ENCODE data around the gene TNS1. TPM values are rescaled to one million over a fixed set of nuclear protein-coding genes. Genes with fewer than 3 reads are reported as not detected.

Gene TNS1
- total RNA-seq, 4 donors from 2014 or later, result 57.7 to 120 (median 95.7) TPM

GRCh38 chr2:217981971-217982370 lies 20.8 kb downstream of the TNS1 start:
- no peak for DNase-seq (ENCODE audit: low spot score in 2 of 2)
- intact Hi-C loops (cut with DNase I; ENCODE audit: low total_unique reads), result no loop called here
- no peak for TF ChIP-seq POLR2A (IDR thresholded peaks at IDR 0.05)
- no peak for TF ChIP-seq CTCF (IDR thresholded peaks at IDR 0.05)
- no peak overlapping the region for H3K4me3 ChIP-seq (ENCODE audit: low read depth, poor library complexity, severe bottlenecking)
- 77 to 100% methylated on average over 2 of the region's 2 CpGs for WGBS, 2 donors

GRCh38 chr2:217981084-217981730 lies 21.6 kb downstream of the TNS1 start:
- no peak for TF ChIP-seq CTCF (IDR thresholded peaks at IDR 0.05)
- TF ChIP-seq POLR2A (IDR thresholded peaks at IDR 0.05), result no peak
- intact Hi-C loops (cut with DNase I; ENCODE audit: low total_unique reads), result no loop called here
- DNase-seq (ENCODE audit: low spot score in 2 of 2), result no peak
- WGBS, 2 donors, result 57 to 61% methylated on average over 5 of the region's 5 CpGs
- H3K4me3 ChIP-seq (ENCODE audit: low read depth, poor library complexity, severe bottlenecking), result no peak overlapping the region

- H3K4me3 ChIP-seq (ENCODE audit: low read depth, poor library complexity, severe bottlenecking), result no peak overlapping the region
- WGBS, 2 donors, result 58 to 70% methylated on average over 6 of the region's 6 CpGs
- no peak for TF ChIP-seq CTCF (IDR thresholded peaks at IDR 0.05)
- TF ChIP-seq POLR2A (IDR thresholded peaks at IDR 0.05), result no peak
- no peak for DNase-seq (ENCODE audit: low spot score in 2 of 2)
- intact Hi-C loops (cut with DNase I; ENCODE audit: low total_unique reads), result no loop called here
Observed at GRCh38 chr2:217980591-217980990, 22.2 kb downstream of the TNS1 start.

- no peak overlapping the region for H3K4me3 ChIP-seq (ENCODE audit: low read depth, poor library complexity, severe bottlenecking)
- WGBS, 2 donors, result 33 to 36% methylated on average over 5 of the region's 5 CpGs
- TF ChIP-seq POLR2A (IDR thresholded peaks at IDR 0.05), result no peak
- TF ChIP-seq CTCF (IDR thresholded peaks at IDR 0.05), result no peak
- intact Hi-C loops (cut with DNase I; ENCODE audit: low total_unique reads), result no loop called here
- DNase-seq (ENCODE audit: low spot score in 2 of 2), result peak; percentile 82 to 95
Observed at GRCh38 chr2:217980036-217980435, 22.8 kb downstream of the TNS1 start.

- 42 to 43% methylated on average over 10 of the region's 10 CpGs for WGBS, 2 donors
- no peak for TF ChIP-seq POLR2A (IDR thresholded peaks at IDR 0.05)
- no peak for TF ChIP-seq CTCF (IDR thresholded peaks at IDR 0.05)
- intact Hi-C loops (cut with DNase I; ENCODE audit: low total_unique reads), result no loop called here
- no peak overlapping the region for H3K4me3 ChIP-seq (ENCODE audit: low read depth, poor library complexity, severe bottlenecking)
- no peak for DNase-seq (ENCODE audit: low spot score in 2 of 2)
Observed at GRCh38 chr2:217979151-217979811, 23.5 kb downstream of the TNS1 start.

Measured in lower leg skin (tissue), 4 donors.